GM21515 (cell line): Measurements from ENCODE around the gene WDR5.

Experiments
- ATAC-seq: cut with Tn5 transposase; IDR thresholded peaks from one replicate; pipeline ENCODE4 v1.9.1; 2021; ENCODE audit not compliant: unreplicated experiment

Gene WDR5

GRCh38 chr9:134131471-134132207, 4.2 kb upstream of the WDR5 start:
- no peak for ATAC-seq

GRCh38 chr9:134132208-134132870, 3.5 kb upstream of the WDR5 start:
- no peak for ATAC-seq

- ATAC-seq, result no peak
These were observed 936 bp upstream of the WDR5 start for GRCh38 chr9:134134949-134135342.

GRCh38 chr9:134136118-134136995, 475 bp downstream of the WDR5 start:
- ATAC-seq, result peak; percentile 12

- ATAC-seq, result no peak
These were observed 1.1 kb downstream of the WDR5 start for GRCh38 chr9:134136996-134137299.

GRCh38 chr9:134138292-134138691, 2.4 kb downstream of the WDR5 start:
- ATAC-seq, result no peak

GRCh38 chr9:134139081-134139480, 3.2 kb downstream of the WDR5 start:
- ATAC-seq, result no peak

- ATAC-seq, result no peak
These were observed 6.0 kb downstream of the WDR5 start for GRCh38 chr9:134141906-134142305.

GRCh38 chr9:134144801-134145200, 8.9 kb downstream of the WDR5 start:
- no peak for ATAC-seq

GRCh38 chr9:134145262-134145661, 9.4 kb downstream of the WDR5 start:
- ATAC-seq, result no peak

GRCh38 chr9:134146774-134147493, 11.1 kb downstream of the WDR5 start:
- ATAC-seq, result no peak

- no peak for ATAC-seq
These were observed 13.5 kb downstream of the WDR5 start for GRCh38 chr9:134149380-134149779.

GRCh38 chr9:134150557-134151214, 14.8 kb downstream of the WDR5 start:
- ATAC-seq, result no peak

GRCh38 chr9:134152022-134152448, 16.2 kb downstream of the WDR5 start:
- ATAC-seq, result no peak

- no peak for ATAC-seq
These were observed 16.6 kb downstream of the WDR5 start for GRCh38 chr9:134152488-134152887.

GRCh38 chr9:134153450-134153849, 17.6 kb downstream of the WDR5 start:
- no peak for ATAC-seq

GRCh38 chr9:134154262-134154701, 18.4 kb downstream of the WDR5 start:
- ATAC-seq, result no peak

- no peak for ATAC-seq
These were observed 20.0 kb downstream of the WDR5 start for GRCh38 chr9:134155812-134156377.

GRCh38 chr9:134156564-134157377, 20.9 kb downstream of the WDR5 start:
- no peak for ATAC-seq
